Measurements from ENCODE around the gene IFT43. TPM values are rescaled to one million over a fixed set of nuclear protein-coding genes. Genes with fewer than 3 reads are reported as not detected.

IFT43 gene
- total RNA-seq, 3 donors from 2014 or later, result 21.4 to 47.2 (median 41.9) TPM

DNA sequence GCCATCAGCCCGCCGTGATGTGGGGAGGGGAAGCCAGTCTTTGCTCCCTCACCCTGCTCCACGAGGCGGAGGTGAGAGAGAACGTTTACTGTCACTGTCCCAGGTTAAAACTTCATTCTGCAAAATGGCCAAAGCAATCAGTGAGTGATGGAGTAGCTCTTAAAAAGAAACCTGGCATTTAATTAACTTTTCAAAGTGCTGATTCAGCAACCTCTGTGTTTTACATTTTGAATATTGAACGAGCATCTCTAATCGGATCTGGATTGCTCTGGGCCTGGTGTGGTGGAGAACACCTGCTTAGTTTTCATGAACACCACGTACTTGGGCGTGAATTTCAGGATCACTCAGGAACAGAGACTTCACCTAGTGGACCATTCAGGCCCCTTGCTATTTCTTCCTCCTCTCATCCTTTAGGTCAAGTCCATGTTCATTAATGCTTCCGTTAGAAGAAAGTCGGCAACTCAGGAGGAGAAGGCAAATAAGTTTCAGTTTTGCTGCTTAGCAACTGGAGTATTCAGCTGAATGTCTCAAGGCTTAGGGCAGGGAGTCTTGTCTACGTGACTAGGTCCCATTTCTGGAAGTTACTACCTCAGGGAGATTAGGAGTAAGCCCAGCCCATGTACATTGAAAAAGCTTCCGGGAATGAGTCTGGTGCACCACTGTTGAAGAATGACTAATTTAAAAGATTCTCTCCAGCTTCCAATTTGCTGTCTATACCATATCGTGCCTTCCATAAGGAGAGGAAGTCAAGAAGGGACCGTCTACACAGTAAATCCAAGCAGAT lies 68.2 kb downstream of the IFT43 start:
- DNase-seq (ENCODE audit: low spot score in 2 of 2), result no peak
- H3K27me3 ChIP-seq, result no peaks in the 10 kb centered on the region
- intact Hi-C loops (cut with DNase I; ENCODE audit: low total_unique reads), result no loop called here
- no peak overlapping the region for H3K4me3 ChIP-seq
- no peaks in the 10 kb centered on the region for H3K9me3 ChIP-seq
- H3K27ac ChIP-seq, result no peak overlapping the region
- H3K4me1 ChIP-seq, result no peaks in the 10 kb centered on the region
- H3K36me3 ChIP-seq, result no peaks in the 10 kb centered on the region
- TF ChIP-seq, protein P1, sequence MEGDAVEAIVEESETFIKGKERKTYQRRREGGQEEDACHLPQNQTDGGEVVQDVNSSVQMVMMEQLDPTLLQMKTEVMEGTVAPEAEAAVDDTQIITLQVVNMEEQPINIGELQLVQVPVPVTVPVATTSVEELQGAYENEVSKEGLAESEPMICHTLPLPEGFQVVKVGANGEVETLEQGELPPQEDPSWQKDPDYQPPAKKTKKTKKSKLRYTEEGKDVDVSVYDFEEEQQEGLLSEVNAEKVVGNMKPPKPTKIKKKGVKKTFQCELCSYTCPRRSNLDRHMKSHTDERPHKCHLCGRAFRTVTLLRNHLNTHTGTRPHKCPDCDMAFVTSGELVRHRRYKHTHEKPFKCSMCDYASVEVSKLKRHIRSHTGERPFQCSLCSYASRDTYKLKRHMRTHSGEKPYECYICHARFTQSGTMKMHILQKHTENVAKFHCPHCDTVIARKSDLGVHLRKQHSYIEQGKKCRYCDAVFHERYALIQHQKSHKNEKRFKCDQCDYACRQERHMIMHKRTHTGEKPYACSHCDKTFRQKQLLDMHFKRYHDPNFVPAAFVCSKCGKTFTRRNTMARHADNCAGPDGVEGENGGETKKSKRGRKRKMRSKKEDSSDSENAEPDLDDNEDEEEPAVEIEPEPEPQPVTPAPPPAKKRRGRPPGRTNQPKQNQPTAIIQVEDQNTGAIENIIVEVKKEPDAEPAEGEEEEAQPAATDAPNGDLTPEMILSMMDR (IDR thresholded peaks at IDR 0.05), result no peak
- TF ChIP-seq POLR2AphosphoS5 (IDR thresholded peaks at IDR 0.05) (no peak), POLR2A (IDR thresholded peaks at IDR 0.05) (no peak)

DNA sequence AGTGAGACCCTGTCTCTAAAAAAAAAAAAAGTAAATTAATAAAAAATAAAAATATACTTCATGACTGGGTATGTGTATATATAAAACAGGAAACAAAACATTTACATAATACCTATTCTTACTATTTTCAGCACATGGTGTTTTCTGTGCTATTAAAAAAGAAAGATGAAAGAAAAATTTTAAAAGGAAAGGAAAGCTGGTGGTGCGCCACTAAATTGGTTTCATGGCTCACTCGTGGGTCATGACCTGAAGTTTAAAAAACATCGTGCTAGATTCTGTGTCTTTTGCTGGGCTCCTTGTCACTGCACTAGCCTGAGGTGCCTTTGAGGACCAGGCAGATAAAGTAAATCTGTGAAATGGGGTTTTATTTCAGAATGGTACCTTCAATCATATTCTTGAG lies 69.8 kb downstream of the IFT43 start:
- Histone ChIP-seq H3K36me3 (no peaks in the 10 kb centered on the region), H3K27me3 (no peaks in the 10 kb centered on the region), H3K9me3 (no peaks in the 10 kb centered on the region), H3K4me3 (no peak overlapping the region), H3K4me1 (no peaks in the 10 kb centered on the region), H3K27ac (no peak overlapping the region)
- TF ChIP-seq, protein P1 (IDR thresholded peaks at IDR 0.05), result no peak
- TF ChIP-seq POLR2AphosphoS5 (IDR thresholded peaks at IDR 0.05) (no peak), POLR2A (IDR thresholded peaks at IDR 0.05) (no peak)
- intact Hi-C loops (cut with DNase I; ENCODE audit: low total_unique reads), result no loop called here
- no peak for DNase-seq (ENCODE audit: low spot score in 2 of 2)

DNA sequence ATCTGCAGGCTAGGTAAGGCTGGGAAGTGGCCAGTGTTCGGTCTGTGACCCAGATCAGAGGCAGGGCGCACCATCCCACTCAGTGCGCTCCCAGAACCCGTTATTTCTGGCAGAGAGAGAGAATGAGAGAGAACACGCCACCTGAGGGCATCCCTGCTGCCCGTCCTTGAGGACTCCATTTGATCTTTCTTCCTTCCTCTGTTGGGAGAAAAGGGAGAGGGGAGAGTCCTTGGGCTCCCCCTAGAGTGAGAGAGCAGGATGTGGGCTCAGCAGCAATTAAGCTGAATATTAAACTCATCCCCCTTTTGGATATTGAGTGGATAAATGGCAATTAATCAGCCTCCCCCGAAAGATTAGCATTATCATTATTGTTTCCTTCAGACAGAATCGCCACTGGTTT lies 70.6 kb downstream of the IFT43 start:
- H3K36me3 ChIP-seq, result no peaks in the 10 kb centered on the region
- H3K27me3 ChIP-seq, result no peaks in the 10 kb centered on the region
- H3K9me3 ChIP-seq, result no peaks in the 10 kb centered on the region
- H3K4me3 ChIP-seq, result no peak overlapping the region
- no peak overlapping the region for H3K27ac ChIP-seq
- DNase-seq (ENCODE audit: low spot score in 2 of 2), result no peak
- H3K4me1 ChIP-seq, result no peaks in the 10 kb centered on the region
- intact Hi-C loops (cut with DNase I; ENCODE audit: low total_unique reads), result no loop called here
- TF ChIP-seq POLR2AphosphoS5 (IDR thresholded peaks at IDR 0.05) (no peak), POLR2A (IDR thresholded peaks at IDR 0.05) (no peak)
- TF ChIP-seq, protein P1 (IDR thresholded peaks at IDR 0.05), result no peak

DNA sequence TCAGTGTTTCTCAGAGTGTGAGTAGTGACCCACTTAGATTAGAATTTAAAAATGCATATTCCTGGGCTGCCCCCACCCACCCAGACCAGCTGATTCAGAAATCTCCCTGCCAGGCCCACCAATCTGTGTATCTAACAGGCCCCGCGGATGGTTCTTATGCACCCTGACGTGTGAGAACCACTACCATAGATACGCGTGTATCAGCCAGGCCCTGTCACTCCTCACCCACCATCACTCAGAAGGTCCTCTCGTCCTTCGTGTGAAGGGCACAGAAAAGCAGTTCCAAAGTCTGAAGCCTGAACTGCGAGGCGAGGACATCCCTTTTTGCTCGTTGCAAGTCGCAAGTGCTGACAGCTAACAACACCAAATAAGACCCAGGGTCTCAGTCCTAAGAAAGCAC lies 72.4 kb downstream of the IFT43 start:
- no peaks in the 10 kb centered on the region for H3K4me1 ChIP-seq
- TF ChIP-seq POLR2A (IDR thresholded peaks at IDR 0.05), result no peak
- TF ChIP-seq, protein P1 (IDR thresholded peaks at IDR 0.05), result no peak
- TF ChIP-seq POLR2AphosphoS5 (IDR thresholded peaks at IDR 0.05), result no peak
- H3K9me3 ChIP-seq, result no peaks in the 10 kb centered on the region
- H3K36me3 ChIP-seq, result no peaks in the 10 kb centered on the region
- no peak overlapping the region for H3K4me3 ChIP-seq
- H3K27me3 ChIP-seq, result no peaks in the 10 kb centered on the region
- DNase-seq (ENCODE audit: low spot score in 2 of 2), result no peak
- no peak overlapping the region for H3K27ac ChIP-seq
- intact Hi-C loops (cut with DNase I; ENCODE audit: low total_unique reads), result no loop called here

DNA sequence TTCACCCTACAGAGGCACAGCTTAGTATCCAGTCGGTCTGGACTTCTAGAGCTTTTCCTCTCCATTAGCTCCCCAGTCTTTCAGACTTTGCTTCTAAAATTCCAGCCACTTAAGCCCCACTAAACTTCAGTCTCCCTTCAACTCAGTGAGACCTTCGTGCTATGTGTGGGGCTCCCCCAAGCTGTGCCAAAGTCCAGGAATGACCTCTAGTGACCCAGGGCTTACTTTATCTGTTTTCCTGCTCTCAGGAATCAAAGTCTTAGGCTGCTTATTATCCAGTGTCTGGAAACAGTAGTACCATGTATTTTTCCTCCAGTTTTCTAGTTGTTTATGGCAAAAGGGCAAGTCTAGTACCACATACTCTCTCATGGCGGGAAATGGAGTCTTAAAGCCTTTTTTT lies 77.8 kb downstream of the IFT43 start:
- no peak for DNase-seq (ENCODE audit: low spot score in 2 of 2)
- Histone ChIP-seq H3K27ac (no peak overlapping the region), H3K27me3 (no peaks in the 10 kb centered on the region), H3K9me3 (no peaks in the 10 kb centered on the region), H3K36me3 (no peaks in the 10 kb centered on the region), H3K4me3 (no peak overlapping the region), H3K4me1 (no peaks in the 10 kb centered on the region)
- TF ChIP-seq, protein P1 (IDR thresholded peaks at IDR 0.05), result no peak
- TF ChIP-seq POLR2AphosphoS5 (IDR thresholded peaks at IDR 0.05), result no peak
- TF ChIP-seq POLR2A (IDR thresholded peaks at IDR 0.05), result no peak
- intact Hi-C loops (cut with DNase I; ENCODE audit: low total_unique reads), result no loop called here

Measured in breast epithelium (tissue), 4 donors.